H1 (cell line): ENCODE data around the gene RNF39. TPM values are rescaled to one million over a fixed set of nuclear protein-coding genes. Genes with fewer than 3 reads are reported as not detected.

Source experiments
- CTCF ChIA-PET: fragments of 300-600 bp; sonication (Branson Sonifier 250); formaldehyde crosslinking; loops from one replicate; lab custom pipeline; 2021; ENCODE audit not compliant: partially characterized antibody; lab: Charles Lee
- POLR2A ChIA-PET: fragments of 300-600 bp; sonication (Branson Sonifier 250); formaldehyde crosslinking; loops from one replicate; lab custom pipeline; 2021; ENCODE audit warnings: inconsistent platforms; ENCODE audit not compliant: partially characterized antibody; lab: Charles Lee
- DNase-seq, 2 experiments: peaks; one replicate each; pipeline versions ENCODE4 v3.0.0 to v3.0.0-alpha.2; 2010 to 2022; ENCODE audit warnings: low spot score in 2 of 2, low read depth in 1 of 2, mixed read lengths in 1 of 2
- FAIRE-seq: peaks from 2 replicates; lab custom pipeline; 2011; peaks lifted over from hg19 to GRCh38; lab: Jason Lieb, UNC
- H2AFZ ChIP-seq: 2 replicates; pipeline ENCODE4 v1.8.1; 2012; ENCODE audit warnings: low read length, inconsistent platforms
- H2AK5ac ChIP-seq: 2 replicates; pipeline ENCODE4 v1.6.1; 2013; ENCODE audit warnings: low read depth, low read length
- H2BK120ac ChIP-seq: replicated peaks from 2 replicates; pipeline ENCODE3; 2013; ENCODE audit warnings: low read depth, low read length, inconsistent platforms
- H2BK12ac ChIP-seq: 2 replicates; pipeline ENCODE4 v1.6.1; 2013; ENCODE audit warnings: low read depth, low read length
- H2BK15ac ChIP-seq: 2 replicates; pipeline ENCODE4 v1.6.1; 2013; ENCODE audit warnings: low read length
- H2BK20ac ChIP-seq: 2 replicates; pipeline ENCODE4 v1.6.1; 2013; ENCODE audit warnings: low read length
- H2BK5ac ChIP-seq: 2 replicates; pipeline ENCODE4 v1.6.1; 2013; ENCODE audit warnings: low read depth, low read length
- H3K14ac ChIP-seq: 2 replicates; pipeline ENCODE4 v1.6.1; 2013; ENCODE audit warnings: inconsistent platforms; ENCODE audit not compliant: insufficient read length
- H3K18ac ChIP-seq: 2 replicates; pipeline ENCODE4 v1.6.1; 2013; ENCODE audit warnings: low read length; ENCODE audit errors: extremely low read depth
- H3K23ac ChIP-seq: 2 replicates; pipeline ENCODE4 v1.6.1; 2013; ENCODE audit warnings: inconsistent platforms; ENCODE audit not compliant: insufficient read length
- H3K23me2 ChIP-seq: 2 replicates; pipeline ENCODE4 v1.6.1; 2013; ENCODE audit warnings: low read depth, low read length
- H3K27ac ChIP-seq: 2 replicates; pipeline ENCODE4 v1.6.1; 2011; ENCODE audit warnings: low read depth, low read length, inconsistent platforms
- H3K27me3 ChIP-seq, 4 experiments: replicated peaks in 1 of 4; 1 replicate in 1 of 4; 2 replicates in 3 of 4; pipeline versions ENCODE4 v1.6.1 to v1.8.1; 2011 to 2013; ENCODE audit warnings: low read length in 3 of 4, mild to moderate bottlenecking in 3 of 4, inconsistent platforms in 2 of 4, mixed read lengths in 2 of 4, moderate library complexity in 1 of 4; ENCODE audit not compliant: control insufficient read depth in 3 of 4, insufficient read depth in 3 of 4; ENCODE audit errors: extremely low read depth in 1 of 4
- H3K36me3 ChIP-seq, 4 experiments: 2 replicates each; pipeline versions ENCODE4 v1.6.1 to v1.8.1; 2011 to 2013; ENCODE audit warnings: mild to moderate bottlenecking in 4 of 4, low read length in 3 of 4, moderate library complexity in 2 of 4, control low read depth in 1 of 4, inconsistent platforms in 1 of 4; ENCODE audit not compliant: insufficient read depth in 4 of 4, control insufficient read depth in 2 of 4
- H3K4ac ChIP-seq: replicated peaks from 2 replicates; pipeline ENCODE3; 2013; ENCODE audit warnings: low read length, low read depth, mixed read lengths, inconsistent platforms; ENCODE audit not compliant: insufficient read length
- H3K4me1 ChIP-seq, 4 experiments: replicated peaks in 1 of 4; 1 replicate in 1 of 4; 2 replicates in 3 of 4; pipeline versions ENCODE4 v1.6.1 to v1.8.1; 2011 to 2013; ENCODE audit warnings: low read length in 3 of 4, inconsistent platforms in 2 of 4, mixed read lengths in 1 of 4; ENCODE audit not compliant: insufficient read depth in 4 of 4, control insufficient read depth in 3 of 4
- H3K4me2 ChIP-seq, 2 experiments: 2 replicates each; pipeline versions ENCODE4 v1.6.1 to v1.8.1; 2011 to 2013; ENCODE audit warnings: low read depth in 2 of 2, low read length in 2 of 2, control low read depth in 1 of 2, inconsistent platforms in 1 of 2, mild to moderate bottlenecking in 1 of 2; ENCODE audit not compliant: insufficient read depth in 1 of 2
- H3K4me3 ChIP-seq, 4 experiments: fragments of 200-600, 300-600 bp in 1 of 4; sonication (generic), shearing (Covaris generic), sonication (Bioruptor Twin) in 1 of 4; 2 replicates each; pipeline versions ENCODE4 v1.5.1 to v1.8.1; 2011 to 2016; ENCODE audit warnings: low read length in 4 of 4, low read depth in 3 of 4, control low read depth in 2 of 4, inconsistent platforms in 2 of 4, mild to moderate bottlenecking in 2 of 4, mixed read lengths in 1 of 4, moderate library complexity in 1 of 4; ENCODE audit not compliant: insufficient read depth in 2 of 4; ENCODE audit errors: extremely low read depth in 1 of 4
- H3K56ac ChIP-seq: replicated peaks from 2 replicates; pipeline ENCODE3; 2013; ENCODE audit warnings: low read depth, mild to moderate bottlenecking, mixed read lengths, low read length, inconsistent platforms; ENCODE audit not compliant: insufficient read length
- H3K79me1 ChIP-seq: 2 replicates; pipeline ENCODE4 v1.6.1; 2013; ENCODE audit warnings: low read depth, low read length, control low read depth
- H3K79me2 ChIP-seq, 2 experiments: 2 replicates each; pipeline versions ENCODE4 v1.6.1 to v1.8.1; 2012 to 2013; ENCODE audit warnings: low read length in 2 of 2, mild to moderate bottlenecking in 2 of 2, inconsistent platforms in 1 of 2; ENCODE audit not compliant: insufficient read depth in 2 of 2, control insufficient read depth in 1 of 2
- H3K9ac ChIP-seq, 4 experiments: replicated peaks in 1 of 4; 1 replicate in 1 of 4; 2 replicates in 3 of 4; pipeline versions ENCODE4 v1.6.1 to v1.8.1; 2011 to 2013; ENCODE audit warnings: low read depth in 3 of 4, low read length in 3 of 4, control low read depth in 2 of 4, mild to moderate bottlenecking in 2 of 4, moderate library complexity in 2 of 4, inconsistent platforms in 1 of 4; ENCODE audit errors: extremely low read depth in 1 of 4
- H3K9me3 ChIP-seq, 2 experiments: 2 replicates each; pipeline versions ENCODE4 v1.6.1 to v1.8.1; 2012 to 2013; ENCODE audit warnings: mild to moderate bottlenecking in 2 of 2, moderate library complexity in 2 of 2, control low read depth in 1 of 2, inconsistent platforms in 1 of 2, low read depth in 1 of 2, low read length in 1 of 2, mixed read lengths in 1 of 2; ENCODE audit not compliant: insufficient read depth in 2 of 2
- H4K20me1 ChIP-seq, 2 experiments: replicated peaks in 1 of 2; 2 replicates each; pipeline versions ENCODE3 to v1.8.1; 2011 to 2013; ENCODE audit warnings: inconsistent platforms in 2 of 2, low read length in 2 of 2, mild to moderate bottlenecking in 1 of 2; ENCODE audit not compliant: insufficient read depth in 2 of 2, control insufficient read depth in 1 of 2
- H4K5ac ChIP-seq: 2 replicates; pipeline ENCODE4 v1.6.1; 2013; ENCODE audit warnings: low read length, low read depth, mixed read lengths, inconsistent platforms; ENCODE audit not compliant: insufficient read length
- H4K8ac ChIP-seq: 2 replicates; pipeline ENCODE4 v1.8.0; 2013; ENCODE audit warnings: mild to moderate bottlenecking, moderate library complexity, low read length, inconsistent platforms; ENCODE audit not compliant: insufficient read depth; ENCODE audit errors: extremely low read depth
- H4K91ac ChIP-seq: replicated peaks from 2 replicates; pipeline ENCODE3; 2013; ENCODE audit warnings: low read length, mixed read lengths, inconsistent platforms; ENCODE audit not compliant: insufficient read length
- BCL11A ChIP-seq, 2 experiments: IDR thresholded peaks; one replicate each; pipeline ENCODE4 v1.6.1; 2011; ENCODE audit warnings: low read depth in 2 of 2, low read length in 2 of 2, mild to moderate bottlenecking in 2 of 2
- KDM5A ChIP-seq: fragments of 200-600 bp; IDR thresholded peaks from 2 replicates; pipeline ENCODE4 v1.7.1; 2012; ENCODE audit warnings: mild to moderate bottlenecking, low read length, inconsistent platforms, mixed read lengths
- MAX ChIP-seq: IDR thresholded peaks from 2 replicates; pipeline ENCODE4 v1.6.1; 2012; ENCODE audit warnings: inconsistent platforms
- POLR2AphosphoS5 ChIP-seq: IDR thresholded peaks from 2 replicates; pipeline ENCODE4 v1.6.1; 2011; ENCODE audit warnings: low read depth, low read length
- POU5F1 ChIP-seq: IDR thresholded peaks from 2 replicates; pipeline ENCODE4 v1.6.1; 2011; ENCODE audit warnings: low read depth, mild to moderate bottlenecking, low read length, moderate library complexity
- SUZ12 ChIP-seq: fragments of 200-600 bp; sonication (generic); IDR thresholded peaks from 2 replicates; pipeline ENCODE4 v1.6.1; 2012; ENCODE audit warnings: mild to moderate bottlenecking, inconsistent platforms, low read length, moderate library complexity, mixed read lengths
- WGBS, 2 experiments: shearing (Covaris generic) in 1 of 2; methylation state at CpG; one replicate each; pipeline versions ENCODE4 v1.1.6 to v1.1.7; 2013 to 2015; ENCODE audit warnings: low lambda C conversion rate in 2 of 2, mixed read lengths in 2 of 2, inconsistent platforms in 1 of 2, low coverage in 1 of 2, missing lambda C conversion rate in 1 of 2; ENCODE audit not compliant: insufficient replicate concordance in 2 of 2, insufficient coverage in 1 of 2, insufficient read length in 1 of 2; ENCODE audit errors: extremely low coverage in 1 of 2, missing lambda C conversion rate in 1 of 2; 5-methylcytosine and 5-hydroxymethylcytosine counted together
- polyA plus RNA-seq, 7 experiments: library from polyadenylated mRNA; depleted of rRNA in 3 of 7; stranded (reverse) in 5 of 7; unstranded in 2 of 7; fragments of >200 nt in 5 of 7; fragments of 200-250 nt in 2 of 7; gene quantifications; 1 replicate in 5 of 7; 2 replicates in 1 of 7; 4 replicates in 1 of 7; pipeline versions ENCODE4 v1.2.1 to v1.2.3, GENCODE V29; 2011 to 2013; ENCODE audit warnings: missing spikeins in 2 of 7, mixed read lengths in 2 of 7
- total RNA-seq: library from RNA; stranded (reverse); fragmentation: NEBNext Ultra II Directional; extraction: Animal tissue kit (Norgen Biotek cat#: 25700); gene quantifications from 2 replicates; pipeline ENCODE4 v1.2.1, GENCODE V29; 2021

RNF39 gene
- total and polyA plus RNA-seq, 2 of the 8 experiments (the other 6 are each of a cell fraction or from before 2014, with no cell fraction given) = 1.4 to 2.3 TPM

- peak overlapping the region; percentile 34 to 65 (median 58); a peak in 5 of 8 replicates for H3K4me3 ChIP-seq
- POLR2A ChIA-PET = interaction anchor here (0.9 to 2.8 kb wide), 5 partner anchors 22 to 42 kb away, joined by 3 to 17 read pairs (median 3); no protein-coding TSS in a partner anchor
These were observed 28.3 kb upstream of the RNF39 start for GRCh38 chr6:30103872-30104179.

More at GRCh38 chr6:30103872-30104179, 28.3 kb upstream of the RNF39 start:
- FAIRE-seq (no peak), DNase-seq (no peak)
- Histone ChIP-seq H3K14ac (no peak overlapping the region), H3K18ac (no peak overlapping the region), H3K79me2 (no peaks in the 10 kb centered on the region), H3K4me2 (peak overlapping the region; percentile 69 to 79), H2BK120ac (no peak overlapping the region), H3K4me1 (peaks cover 3 to 15% (median 9%) of the 10 kb centered on the region in 4 experiments; a peak in 6 of 7 replicates), H2BK5ac (no peak overlapping the region), H2BK12ac (no peak overlapping the region)
- 49% methylated on average over 3 of the region's 3 CpGs; no CpG with 5 or more reads in 1 of the 2 experiments for WGBS, 2 experiments
- TF ChIP-seq KDM5A (no peak), POLR2AphosphoS5 (no peak), BCL11A (IDR thresholded peaks at IDR 0.05; ENCODE audit: low read depth in 2 of 2, low read length in 2 of 2) (no peak), POU5F1 (no peak), SUZ12 (no peak), MAX (no peak)
- TF ChIP-seq, all 59 proteins: peak for 0
- Histone ChIP-seq H3K27me3 (peaks cover 28 to 56% (median 50%) of the 10 kb centered on the region in 4 experiments), H4K8ac (no peak overlapping the region), H2BK15ac (no peak overlapping the region), H3K23me2 (peaks cover 10% of the 10 kb centered on the region), H3K36me3 (no peaks in the 10 kb centered on the region), H3K9me3 (no peaks in the 10 kb centered on the region), H3K4ac (no peak overlapping the region), H2BK20ac (no peak overlapping the region), H4K91ac (no peak overlapping the region), H2AK5ac (no peak overlapping the region), H3K23ac (no peak overlapping the region), H4K20me1 (no peaks in the 10 kb centered on the region), H3K79me1 (no peaks in the 10 kb centered on the region), H4K5ac (no peak overlapping the region), H2AFZ (peak overlapping the region; percentile 65; the same call in 1 of the 2 replicates), H3K9ac (no peak overlapping the region), H3K27ac (no peak overlapping the region), H3K56ac (no peak overlapping the region)
- CTCF ChIA-PET = interaction anchor here (0.5 to 7.2 kb wide), 41 partner anchors 9 to 407 kb away, joined by 3 to 166 read pairs (median 4); partner anchors contain the start of genes RNF39, TRIM15, TRIM26 and TRIM31
